Stomach (tissue), 4 donors: ENCODE results near the gene DACH1.

Source experiments
- EP300 ChIP-seq: sonication (generic); formaldehyde crosslinking; IDR thresholded peaks from one replicate; pipeline ENCODE4 v1.6.1; 2017; ENCODE audit warnings: antibody characterized with exemption
- POLR2AphosphoS5 ChIP-seq, 3 donors: sonication (generic); formaldehyde crosslinking; IDR thresholded peaks; one replicate each; pipeline ENCODE4 v1.6.1; 2016; ENCODE audit warnings: antibody characterized with exemption in 3 of 3
- TF ChIP-seq, protein P1 (sequence below), 7 experiments: fragments of 450-650 bp in 4 of 7; fragments of 200-600 bp in 3 of 7; sonication (generic) in 3 of 7; IDR thresholded peaks; one replicate each; pipeline ENCODE4 v1.5.1; 2016 to 2019; ENCODE audit warnings: antibody characterized with exemption in 7 of 7, control low read depth in 2 of 7, mild to moderate bottlenecking in 1 of 7

GRCh38 chr13:71830323-71830722 lies 36.7 kb downstream of the DACH1 start:
- TF ChIP-seq, protein P1, sequence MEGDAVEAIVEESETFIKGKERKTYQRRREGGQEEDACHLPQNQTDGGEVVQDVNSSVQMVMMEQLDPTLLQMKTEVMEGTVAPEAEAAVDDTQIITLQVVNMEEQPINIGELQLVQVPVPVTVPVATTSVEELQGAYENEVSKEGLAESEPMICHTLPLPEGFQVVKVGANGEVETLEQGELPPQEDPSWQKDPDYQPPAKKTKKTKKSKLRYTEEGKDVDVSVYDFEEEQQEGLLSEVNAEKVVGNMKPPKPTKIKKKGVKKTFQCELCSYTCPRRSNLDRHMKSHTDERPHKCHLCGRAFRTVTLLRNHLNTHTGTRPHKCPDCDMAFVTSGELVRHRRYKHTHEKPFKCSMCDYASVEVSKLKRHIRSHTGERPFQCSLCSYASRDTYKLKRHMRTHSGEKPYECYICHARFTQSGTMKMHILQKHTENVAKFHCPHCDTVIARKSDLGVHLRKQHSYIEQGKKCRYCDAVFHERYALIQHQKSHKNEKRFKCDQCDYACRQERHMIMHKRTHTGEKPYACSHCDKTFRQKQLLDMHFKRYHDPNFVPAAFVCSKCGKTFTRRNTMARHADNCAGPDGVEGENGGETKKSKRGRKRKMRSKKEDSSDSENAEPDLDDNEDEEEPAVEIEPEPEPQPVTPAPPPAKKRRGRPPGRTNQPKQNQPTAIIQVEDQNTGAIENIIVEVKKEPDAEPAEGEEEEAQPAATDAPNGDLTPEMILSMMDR (IDR thresholded peaks at IDR 0.05), result no peak
- TF ChIP-seq EP300 (no peak), POLR2AphosphoS5 (IDR thresholded peaks at IDR 0.05) (no peak)
